Uterus (tissue), 2 donors: ENCODE data around the gene VSIR.

Source experiments
- POLR2A ChIP-seq, 2 donors: fragments of 450-650 bp; IDR thresholded peaks; one replicate each; pipeline ENCODE4 v1.6.1; 2016; ENCODE audit warnings: antibody characterized with exemption in 2 of 2, mild to moderate bottlenecking in 1 of 2, moderate library complexity in 1 of 2
- TF ChIP-seq, protein P1 (sequence below), 4 experiments: fragments of 200-600 bp in 2 of 4; fragments of 450-650 bp in 2 of 4; sonication (generic) in 2 of 4; IDR thresholded peaks; one replicate each; pipeline ENCODE4 v1.5.1; 2016 to 2019; ENCODE audit warnings: antibody characterized with exemption in 4 of 4, mild to moderate bottlenecking in 2 of 4, moderate library complexity in 1 of 4

DNA sequence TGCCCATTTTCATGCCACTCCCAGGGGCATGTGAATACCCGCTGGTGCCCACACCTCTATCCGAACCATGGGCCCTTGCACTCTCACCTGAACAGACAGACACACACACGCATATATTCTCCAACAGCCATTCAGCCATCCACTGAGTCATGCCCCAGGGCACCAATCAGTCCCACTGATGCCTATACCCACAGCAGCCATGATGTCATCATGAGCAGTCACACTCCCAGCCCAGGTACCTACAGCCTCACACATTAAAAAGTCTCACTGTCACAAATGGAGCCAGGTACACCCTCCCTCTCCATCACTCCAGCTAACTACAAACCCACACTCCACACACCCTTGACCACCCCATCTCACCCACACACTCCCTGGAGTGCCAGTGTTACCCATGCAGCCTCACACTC, 12.2 kb downstream of the VSIR start:
- TF ChIP-seq, protein P1, sequence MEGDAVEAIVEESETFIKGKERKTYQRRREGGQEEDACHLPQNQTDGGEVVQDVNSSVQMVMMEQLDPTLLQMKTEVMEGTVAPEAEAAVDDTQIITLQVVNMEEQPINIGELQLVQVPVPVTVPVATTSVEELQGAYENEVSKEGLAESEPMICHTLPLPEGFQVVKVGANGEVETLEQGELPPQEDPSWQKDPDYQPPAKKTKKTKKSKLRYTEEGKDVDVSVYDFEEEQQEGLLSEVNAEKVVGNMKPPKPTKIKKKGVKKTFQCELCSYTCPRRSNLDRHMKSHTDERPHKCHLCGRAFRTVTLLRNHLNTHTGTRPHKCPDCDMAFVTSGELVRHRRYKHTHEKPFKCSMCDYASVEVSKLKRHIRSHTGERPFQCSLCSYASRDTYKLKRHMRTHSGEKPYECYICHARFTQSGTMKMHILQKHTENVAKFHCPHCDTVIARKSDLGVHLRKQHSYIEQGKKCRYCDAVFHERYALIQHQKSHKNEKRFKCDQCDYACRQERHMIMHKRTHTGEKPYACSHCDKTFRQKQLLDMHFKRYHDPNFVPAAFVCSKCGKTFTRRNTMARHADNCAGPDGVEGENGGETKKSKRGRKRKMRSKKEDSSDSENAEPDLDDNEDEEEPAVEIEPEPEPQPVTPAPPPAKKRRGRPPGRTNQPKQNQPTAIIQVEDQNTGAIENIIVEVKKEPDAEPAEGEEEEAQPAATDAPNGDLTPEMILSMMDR (IDR thresholded peaks at IDR 0.05), result no peak
- TF ChIP-seq POLR2A (IDR thresholded peaks at IDR 0.05), result no peak
